B cell (primary cell): ENCODE measurements around the gene SSTR1. TPM values are rescaled to one million over a fixed set of nuclear protein-coding genes. Genes with fewer than 3 reads are reported as not detected.

ENCODE experiments used
- ATAC-seq: fragments of 200-7000 bp; cut with Tn5 transposase; one replicate; pipeline ENCODE4 v1.10.0; 2021; ENCODE audit warnings: low read depth, mild to moderate bottlenecking, moderate number of reproducible peaks, moderate library complexity
- CTCF ChIA-PET: fragments of 350-600 bp; sonication (Branson Sonifier 250); formaldehyde crosslinking; loops from one replicate; lab custom pipeline; 2021; ENCODE audit warnings: antibody characterized with exemption, inconsistent platforms; lab: Charles Lee
- POLR2A ChIA-PET: fragments of 350-600 bp; sonication (Branson Sonifier 250); formaldehyde crosslinking; loops from one replicate; lab custom pipeline; 2021; ENCODE audit warnings: antibody characterized with exemption; lab: Charles Lee
- DNase-seq: peaks from one replicate; pipeline ENCODE4 v3.0.0; 2013
- H2AFZ ChIP-seq: 2 replicates; pipeline ENCODE4 v1.6.1; 2012; ENCODE audit warnings: mild to moderate bottlenecking, low read depth, low read length; ENCODE audit not compliant: insufficient read depth, poor library complexity, severe bottlenecking
- H3K27ac ChIP-seq, 2 donors: 1 replicate in 1 of 2; 2 replicates in 1 of 2; pipeline ENCODE4 v1.5.1; 2012 to 2013; ENCODE audit warnings: low read length in 2 of 2, mild to moderate bottlenecking in 2 of 2, moderate library complexity in 1 of 2
- H3K27me3 ChIP-seq, 4 experiments: fragments of 200-600 bp in 1 of 4; sonication (generic) in 1 of 4; replicated peaks in 1 of 4; 1 replicate in 2 of 4; 2 replicates in 2 of 4; pipeline versions ENCODE4 v1.6.1 to v1.7.0; 2013 to 2016; ENCODE audit warnings: low read length in 3 of 4, mild to moderate bottlenecking in 2 of 4, mixed read lengths in 1 of 4, moderate library complexity in 1 of 4; ENCODE audit not compliant: insufficient read depth in 4 of 4, control insufficient read depth in 3 of 4; ENCODE audit errors: control extremely low read depth in 1 of 4
- H3K36me3 ChIP-seq, 2 experiments: replicated peaks in 1 of 2; 1 replicate in 1 of 2; 2 replicates in 1 of 2; pipeline versions ENCODE4 v1.6.1 to v1.7.1; 2013; ENCODE audit warnings: low read length in 1 of 2; ENCODE audit not compliant: insufficient read depth in 2 of 2, control insufficient read depth in 1 of 2; ENCODE audit errors: control extremely low read depth in 1 of 2, extremely low read depth in 1 of 2
- H3K4me1 ChIP-seq, 2 donors: fragments of 200-600 bp in 1 of 2; sonication (generic) in 1 of 2; 1 replicate in 1 of 2; 2 replicates in 1 of 2; pipeline versions ENCODE4 v1.5.1 to v1.6.1; 2013 to 2017; ENCODE audit warnings: low read length in 2 of 2; ENCODE audit not compliant: control insufficient read depth in 2 of 2, insufficient read depth in 2 of 2
- H3K4me2 ChIP-seq: replicated peaks from 2 replicates; pipeline ENCODE3; 2012; ENCODE audit warnings: mild to moderate bottlenecking, low read depth, low read length; ENCODE audit not compliant: poor library complexity, severe bottlenecking
- H3K4me3 ChIP-seq, 5 experiments: fragments of 200-600 bp in 1 of 5; sonication (generic) in 1 of 5; 1 replicate in 3 of 5; 2 replicates in 2 of 5; pipeline versions ENCODE4 v1.5.1 to v1.7.0; 2011 to 2016; ENCODE audit warnings: low read length in 4 of 5, mild to moderate bottlenecking in 4 of 5, low read depth in 2 of 5, control low read depth in 1 of 5, moderate library complexity in 1 of 5; ENCODE audit not compliant: insufficient read depth in 1 of 5; ENCODE audit errors: control extremely low read depth in 1 of 5, extremely low read depth in 1 of 5
- H3K79me2 ChIP-seq: fragments of 200-600 bp; sonication (generic); one replicate; pipeline ENCODE4 v1.6.0; 2016; ENCODE audit warnings: low read length; ENCODE audit not compliant: control insufficient read depth, insufficient read depth
- H3K9ac ChIP-seq: fragments of 200-600 bp; sonication (generic); 2 replicates; pipeline ENCODE4 v1.6.1; 2017; ENCODE audit warnings: mild to moderate bottlenecking, low read length, moderate library complexity
- H3K9me3 ChIP-seq, 3 donors: one replicate each; pipeline versions ENCODE4 v1.6.1 to v1.7.1; 2013; ENCODE audit warnings: low read length in 2 of 3; ENCODE audit not compliant: control insufficient read depth in 2 of 3, insufficient read depth in 1 of 3; ENCODE audit errors: control extremely low read depth in 1 of 3
- H4K20me1 ChIP-seq: 2 replicates; pipeline ENCODE4 v1.6.0; 2012; ENCODE audit warnings: mild to moderate bottlenecking, low read length; ENCODE audit not compliant: insufficient read depth, control insufficient read depth, poor library complexity, severe bottlenecking
- H3K27ac Mint-ChIP-seq: one replicate; pipeline ENCODE4 v1.8.0; 2021; ENCODE audit warnings: mixed read lengths
- H3K27me3 Mint-ChIP-seq: one replicate; pipeline ENCODE4 v1.8.0; 2021; ENCODE audit warnings: mixed read lengths
- H3K4me1 Mint-ChIP-seq: one replicate; pipeline ENCODE4 v1.8.0; 2021; ENCODE audit warnings: mixed read lengths
- H3K4me3 Mint-ChIP-seq: one replicate; pipeline ENCODE4 v1.8.0; 2021; ENCODE audit warnings: mixed read lengths
- H3K9me3 Mint-ChIP-seq: one replicate; pipeline ENCODE4 v1.8.0; 2022; ENCODE audit warnings: mixed read lengths; ENCODE audit not compliant: insufficient read depth
- CTCF ChIP-seq: fragments of 200-600 bp; IDR thresholded peaks from one replicate; pipeline ENCODE4 v1.8.0; 2022; ENCODE audit warnings: antibody characterized with exemption, mild to moderate bottlenecking
- EZH2 ChIP-seq: IDR thresholded peaks from 2 replicates; pipeline ENCODE4 v1.6.1; 2012; ENCODE audit warnings: borderline replicate concordance, low read depth, mild to moderate bottlenecking, moderate library complexity, low read length; ENCODE audit not compliant: insufficient read depth, poor library complexity, severe bottlenecking
- WGBS: methylation state at CpG from one replicate; pipeline ENCODE4 v1.1.5; 2013; ENCODE audit warnings: missing lambda C conversion rate; ENCODE audit not compliant: insufficient coverage; 5-methylcytosine and 5-hydroxymethylcytosine counted together
- intact Hi-C: fragments of 100-400 bp; cut with micrococcal nuclease; formaldehyde crosslinking; loops from one replicate; pipeline ENCODE4 v1.10.0; 2022
- polyA plus RNA-seq: library from polyadenylated mRNA; depleted of rRNA; stranded (reverse); fragments of >200 nt; gene quantifications from 2 replicates; pipeline ENCODE4 v1.2.3, GENCODE V29; 2012
- total RNA-seq, 2 donors: library from RNA; stranded (reverse); fragments of 120-200 nt in 1 of 2; gene quantifications; 1 replicate in 1 of 2; 2 replicates in 1 of 2; pipeline versions ENCODE4 v1.2.3 to v1.2.4, GENCODE V29; 2013 to 2022

SSTR1 gene
- total and polyA plus RNA-seq, 2 donors (not counting 1 experiment from before 2014, with no cell fraction given), result not detected

- Histone ChIP-seq H3K9me3 (peaks cover 0 to 9% (median 0%) of the 10 kb centered on the region in 3 donors), H3K27ac (no peak overlapping the region), H3K4me1 (peaks cover 0 to 3% of the 10 kb centered on the region in 2 donors), H2AFZ (no peak overlapping the region), H3K36me3 (no peaks in the 10 kb centered on the region), H3K4me2 (peak overlapping the region; percentile 48), H3K27me3 (peaks cover 0 to 18% (median 10%) of the 10 kb centered on the region in 4 experiments), H3K79me2 (no peaks in the 10 kb centered on the region), H3K9ac (no peak overlapping the region), H3K4me3 (no peak overlapping the region), H4K20me1 (no peaks in the 10 kb centered on the region)
- intact Hi-C loops, result no loop called here
- ChIA-PET POLR2A (no interaction called here), CTCF (no interaction called here)
- Mint-ChIP-seq H3K4me1 (peaks cover 7% of the 10 kb centered on the region), H3K4me3 (no peak overlapping the region), H3K27me3 (peaks cover 18% of the 10 kb centered on the region), H3K9me3 (no peaks in the 10 kb centered on the region), H3K27ac (no peak overlapping the region)
- no peak for ATAC-seq
- 10% methylated on average over 29 of the region's 29 CpGs for WGBS
- no peak for DNase-seq
- no peak for TF ChIP-seq CTCF
- no peak for TF ChIP-seq EZH2
Measured at GRCh38 chr14:38255408-38255672, 47.6 kb downstream of the SSTR1 start.

- H3K27ac Mint-ChIP-seq, result no peak within 1 kb of the TSS
- no peak for ATAC-seq
- Histone ChIP-seq H3K36me3 (no peaks in the 10 kb centered on the region), H3K27ac (no peak within 1 kb of the TSS), H2AFZ (peak within 1 kb of the TSS; percentile 38), H3K27me3 (peaks cover 0 to 18% (median 10%) of the 10 kb centered on the region in 4 experiments), H3K4me1 (peaks cover 0 to 3% of the 10 kb centered on the region in 2 donors), H3K79me2 (no peaks in the 10 kb centered on the region), H4K20me1 (no peaks in the 10 kb centered on the region), H3K9ac (no peak within 1 kb of the TSS), H3K4me2 (peak within 1 kb of the TSS; percentile 48), H3K4me3 (peak within 1 kb of the TSS in 1 of 5 experiments; percentile 34), H3K9me3 (peaks cover 0 to 9% (median 0%) of the 10 kb centered on the region in 3 donors)
- no peaks in the 10 kb centered on the region for H3K9me3 Mint-ChIP-seq
- DNase-seq, result no peak
- intact Hi-C loops, result no loop called here
- WGBS, result 4% methylated on average over 65 of the region's 68 CpGs
- POLR2A ChIA-PET, result no interaction called here
- H3K27me3 Mint-ChIP-seq, result peaks cover 18% of the 10 kb centered on the region
- peak within 1 kb of the TSS; percentile 29 for H3K4me3 Mint-ChIP-seq
- TF ChIP-seq CTCF, result no peak
- TF ChIP-seq EZH2, result no peak
- peaks cover 7% of the 10 kb centered on the region for H3K4me1 Mint-ChIP-seq
- CTCF ChIA-PET, result no interaction called here
Measured at GRCh38 chr14:38255673-38256532, 48.2 kb downstream of the SSTR1 start, which contains the start of gene CLEC14A. Gene CLEC14A, minus strand, starts transcription at chr14:38256093. Its CDS starts 71 bp downstream, at chr14:38256022.
